HepG2 (cell line): Measurements from ENCODE around the gene PCDHGC5. TPM values are rescaled to one million over a fixed set of nuclear protein-coding genes. Genes with fewer than 3 reads are reported as not detected.
A peak's percentile ranks its signal among the peaks of the same experiment; 100 is the strongest.

Experiments
- CEBPG ChIP-seq: IDR thresholded peaks from 2 replicates; pipeline ENCODE4 v1.6.1; 2016
- MTF2 ChIP-seq: sonication (generic); formaldehyde crosslinking; IDR thresholded peaks from 2 replicates; pipeline ENCODE4 v1.5.0; 2020; ENCODE audit warnings: missing genetic modification reagents, borderline replicate concordance
- PHF21A ChIP-seq: sonication (generic); formaldehyde crosslinking; IDR thresholded peaks from 2 replicates; pipeline ENCODE4 v1.5.0; 2020; ENCODE audit warnings: mild to moderate bottlenecking, missing genetic modification reagents
- RFX3 ChIP-seq: IDR thresholded peaks from 2 replicates; pipeline ENCODE4 v1.6.1; 2016; ENCODE audit warnings: missing biosample characterization, missing genetic modification reagents
- SRSF4 ChIP-seq: fragments of 200-400 bp; formaldehyde crosslinking; IDR thresholded peaks from one replicate; pipeline ENCODE4 v1.6.1; 2018; ENCODE audit warnings: mild to moderate bottlenecking, low read depth, low read length, moderate library complexity; ENCODE audit not compliant: poor library complexity, severe bottlenecking
- SUZ12 ChIP-seq: fragments of 150-350 bp; IDR thresholded peaks from 2 replicates; pipeline ENCODE4 v1.6.1; 2014; ENCODE audit warnings: low read depth, low read length
- ZBTB8A ChIP-seq: sonication (generic); formaldehyde crosslinking; IDR thresholded peaks from 2 replicates; pipeline ENCODE4 v1.4.0; 2020; ENCODE audit warnings: mild to moderate bottlenecking, low read depth, missing genetic modification reagents, borderline replicate concordance
- ZFP36L1 ChIP-seq: sonication (generic); formaldehyde crosslinking; IDR thresholded peaks from 2 replicates; pipeline ENCODE4 v1.8.0; 2022; ENCODE audit warnings: mild to moderate bottlenecking, missing genetic modification reagents, moderate library complexity
- ZFP37 ChIP-seq: sonication (generic); formaldehyde crosslinking; IDR thresholded peaks from 2 replicates; pipeline ENCODE4 v1.4.0; 2020; ENCODE audit warnings: missing genetic modification reagents, borderline replicate concordance
- ZNF124 ChIP-seq: sonication (generic); formaldehyde crosslinking; IDR thresholded peaks from 2 replicates; pipeline ENCODE4 v1.4.0; 2020; ENCODE audit warnings: missing genetic modification reagents
- ZNF205 ChIP-seq: IDR thresholded peaks from 2 replicates; pipeline ENCODE4 v1.6.1; 2018; ENCODE audit warnings: missing biosample characterization, missing genetic modification reagents
- ZNF335 ChIP-seq: sonication (generic); formaldehyde crosslinking; IDR thresholded peaks from 2 replicates; pipeline ENCODE4 v1.4.0; 2020; ENCODE audit warnings: missing genetic modification reagents
- ZSCAN9 ChIP-seq: IDR thresholded peaks from 2 replicates; pipeline ENCODE4 v1.6.1; 2016; ENCODE audit warnings: borderline replicate concordance
- polyA plus RNA-seq, 8 experiments: library from polyadenylated mRNA; depleted of rRNA in 3 of 8; stranded (reverse) in 7 of 8; unstranded in 1 of 8; fragments of >200 nt; fragmentation: Illumina TruSeq in 4 of 8; extraction: Trizol in 4 of 8; gene quantifications; 2 replicates each; pipeline versions ENCODE4 v1.2.1 to v1.2.3, GENCODE V29; 2011 to 2016; ENCODE audit warnings: low read depth in 4 of 8, missing spikeins in 1 of 8, mixed read lengths in 1 of 8; ENCODE audit not compliant: insufficient read depth in 1 of 8
- total RNA-seq, 5 experiments: library from RNA; depleted of rRNA; stranded (reverse); fragments of >200 nt; fragmentation: Illumina TruSeq; extraction: Trizol; gene quantifications; 2 replicates each; pipeline ENCODE4 v1.2.3, GENCODE V29; 2016; ENCODE audit warnings: low read depth in 1 of 5
- TF ChIP-seq, protein P1 (sequence below): sonication (generic); formaldehyde crosslinking; IDR thresholded peaks from 2 replicates; pipeline ENCODE4 v1.5.0; 2020; ENCODE audit warnings: missing genetic modification reagents
- TF ChIP-seq, protein P2 (sequence below): IDR thresholded peaks from 2 replicates; pipeline ENCODE4 v1.6.1; 2016; ENCODE audit warnings: low read depth, missing genetic modification reagents, missing compliant biosample characterization
- TF ChIP-seq, protein P3 (sequence below): sonication (generic); formaldehyde crosslinking; IDR thresholded peaks from 2 replicates; pipeline ENCODE4 v1.8.0; 2022; ENCODE audit warnings: missing genetic modification reagents, mild to moderate bottlenecking, moderate library complexity, borderline replicate concordance
- TF ChIP-seq, protein P4 (sequence below): fragments of 450-650 bp; IDR thresholded peaks from 2 replicates; pipeline ENCODE4 v1.6.1; 2016

PCDHGC5 gene
- total and polyA plus RNA-seq, 2 of the 13 experiments (the other 11 are each of a cell fraction or from before 2014, with no cell fraction given) = 0.03 TPM; not detected in 1

DNA sequence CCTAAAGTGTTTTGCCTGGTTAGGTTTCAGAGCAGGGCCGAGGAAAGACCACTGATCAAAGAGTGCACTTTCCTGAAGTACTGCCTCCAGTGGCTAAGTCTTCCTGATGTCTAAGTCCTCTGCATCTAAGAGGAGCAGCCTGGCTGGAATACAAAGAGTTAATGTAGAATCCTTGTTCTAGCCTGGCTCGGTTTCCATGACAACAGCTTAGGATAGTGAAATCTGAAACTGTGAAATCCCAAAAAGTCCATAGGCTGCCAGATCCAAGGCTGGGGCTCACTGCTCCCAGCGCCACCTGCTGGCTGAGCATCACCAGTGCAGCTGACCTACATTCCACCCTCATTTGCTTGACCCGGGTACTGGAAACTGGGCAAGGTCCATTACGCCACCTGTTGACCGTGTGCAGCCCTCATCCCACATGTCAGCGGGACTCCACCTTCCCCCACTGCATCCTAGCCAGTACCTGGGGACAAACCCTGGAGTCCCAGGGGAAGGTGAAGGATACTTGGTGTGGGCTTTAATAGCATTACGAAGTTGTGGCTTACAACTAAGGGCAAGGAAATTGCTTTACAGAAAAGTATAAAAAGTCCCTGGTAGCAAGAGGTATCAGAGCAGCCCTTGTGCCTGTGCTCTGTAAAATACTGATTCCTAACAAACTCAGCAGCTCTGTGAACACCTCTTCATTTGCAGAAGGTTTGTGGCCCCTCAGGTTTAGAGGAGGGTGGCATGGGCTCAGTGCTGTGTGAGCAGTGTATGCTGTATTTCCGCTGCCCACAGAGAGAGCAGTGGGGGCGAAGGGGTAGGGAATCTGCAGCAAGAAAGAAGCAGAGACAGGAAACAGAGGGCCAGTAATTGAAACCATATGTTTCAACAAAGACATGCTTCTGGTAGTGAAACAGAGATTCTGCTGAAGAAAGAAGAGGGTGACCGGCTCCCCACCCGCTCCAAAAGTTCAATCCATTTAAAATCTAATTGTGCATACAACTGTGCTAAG, 36.0 kb downstream of the PCDHGC5 start (continued):
- TF ChIP-seq, protein P1, sequence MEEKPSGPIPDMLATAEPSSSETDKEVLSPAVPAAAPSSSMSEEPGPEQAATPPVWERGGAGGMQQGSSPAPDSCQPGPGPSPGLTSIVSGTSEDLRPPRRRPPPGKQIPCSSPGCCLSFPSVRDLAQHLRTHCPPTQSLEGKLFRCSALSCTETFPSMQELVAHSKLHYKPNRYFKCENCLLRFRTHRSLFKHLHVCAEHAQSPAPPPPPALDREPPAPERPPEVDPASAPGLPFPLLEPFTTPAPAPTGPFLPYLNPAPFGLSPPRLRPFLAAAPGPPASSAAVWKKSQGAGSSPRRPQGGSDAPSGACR = peak; percentile 30; the same call in 1 of the 2 replicates
- TF ChIP-seq ZNF205 (no peak), RFX3 (peak; percentile 65; the same call in 1 of the 2 replicates), ZFP37 (CRISPR knock-in tag) (no peak; the same call in 1 of the 2 replicates), MTF2 (CRISPR knock-in tag) (no peak), CEBPG (peak; percentile 62), ZNF335 (CRISPR knock-in tag) (no peak), ZSCAN9 (CRISPR knock-in tag) (0 out of 2 replicates have a peak, but pooled peaks have one; percentile 29), PHF21A (CRISPR knock-in tag) (peak; percentile 30; the same call in 1 of the 2 replicates), SRSF4 (no peak), ZNF124 (0 out of 2 replicates have a peak, but pooled peaks have one; percentile 33), SUZ12 (no peak), ZBTB8A (CRISPR knock-in tag) (no peak), ZFP36L1 (no peak)
- TF ChIP-seq, protein P2, sequence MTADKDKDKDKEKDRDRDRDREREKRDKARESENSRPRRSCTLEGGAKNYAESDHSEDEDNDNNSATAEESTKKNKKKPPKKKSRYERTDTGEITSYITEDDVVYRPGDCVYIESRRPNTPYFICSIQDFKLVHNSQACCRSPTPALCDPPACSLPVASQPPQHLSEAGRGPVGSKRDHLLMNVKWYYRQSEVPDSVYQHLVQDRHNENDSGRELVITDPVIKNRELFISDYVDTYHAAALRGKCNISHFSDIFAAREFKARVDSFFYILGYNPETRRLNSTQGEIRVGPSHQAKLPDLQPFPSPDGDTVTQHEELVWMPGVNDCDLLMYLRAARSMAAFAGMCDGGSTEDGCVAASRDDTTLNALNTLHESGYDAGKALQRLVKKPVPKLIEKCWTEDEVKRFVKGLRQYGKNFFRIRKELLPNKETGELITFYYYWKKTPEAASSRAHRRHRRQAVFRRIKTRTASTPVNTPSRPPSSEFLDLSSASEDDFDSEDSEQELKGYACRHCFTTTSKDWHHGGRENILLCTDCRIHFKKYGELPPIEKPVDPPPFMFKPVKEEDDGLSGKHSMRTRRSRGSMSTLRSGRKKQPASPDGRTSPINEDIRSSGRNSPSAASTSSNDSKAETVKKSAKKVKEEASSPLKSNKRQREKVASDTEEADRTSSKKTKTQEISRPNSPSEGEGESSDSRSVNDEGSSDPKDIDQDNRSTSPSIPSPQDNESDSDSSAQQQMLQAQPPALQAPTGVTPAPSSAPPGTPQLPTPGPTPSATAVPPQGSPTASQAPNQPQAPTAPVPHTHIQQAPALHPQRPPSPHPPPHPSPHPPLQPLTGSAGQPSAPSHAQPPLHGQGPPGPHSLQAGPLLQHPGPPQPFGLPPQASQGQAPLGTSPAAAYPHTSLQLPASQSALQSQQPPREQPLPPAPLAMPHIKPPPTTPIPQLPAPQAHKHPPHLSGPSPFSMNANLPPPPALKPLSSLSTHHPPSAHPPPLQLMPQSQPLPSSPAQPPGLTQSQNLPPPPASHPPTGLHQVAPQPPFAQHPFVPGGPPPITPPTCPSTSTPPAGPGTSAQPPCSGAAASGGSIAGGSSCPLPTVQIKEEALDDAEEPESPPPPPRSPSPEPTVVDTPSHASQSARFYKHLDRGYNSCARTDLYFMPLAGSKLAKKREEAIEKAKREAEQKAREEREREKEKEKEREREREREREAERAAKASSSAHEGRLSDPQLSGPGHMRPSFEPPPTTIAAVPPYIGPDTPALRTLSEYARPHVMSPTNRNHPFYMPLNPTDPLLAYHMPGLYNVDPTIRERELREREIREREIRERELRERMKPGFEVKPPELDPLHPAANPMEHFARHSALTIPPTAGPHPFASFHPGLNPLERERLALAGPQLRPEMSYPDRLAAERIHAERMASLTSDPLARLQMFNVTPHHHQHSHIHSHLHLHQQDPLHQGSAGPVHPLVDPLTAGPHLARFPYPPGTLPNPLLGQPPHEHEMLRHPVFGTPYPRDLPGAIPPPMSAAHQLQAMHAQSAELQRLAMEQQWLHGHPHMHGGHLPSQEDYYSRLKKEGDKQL (CRISPR knock-in tag) = no peak
- TF ChIP-seq, protein P3, sequence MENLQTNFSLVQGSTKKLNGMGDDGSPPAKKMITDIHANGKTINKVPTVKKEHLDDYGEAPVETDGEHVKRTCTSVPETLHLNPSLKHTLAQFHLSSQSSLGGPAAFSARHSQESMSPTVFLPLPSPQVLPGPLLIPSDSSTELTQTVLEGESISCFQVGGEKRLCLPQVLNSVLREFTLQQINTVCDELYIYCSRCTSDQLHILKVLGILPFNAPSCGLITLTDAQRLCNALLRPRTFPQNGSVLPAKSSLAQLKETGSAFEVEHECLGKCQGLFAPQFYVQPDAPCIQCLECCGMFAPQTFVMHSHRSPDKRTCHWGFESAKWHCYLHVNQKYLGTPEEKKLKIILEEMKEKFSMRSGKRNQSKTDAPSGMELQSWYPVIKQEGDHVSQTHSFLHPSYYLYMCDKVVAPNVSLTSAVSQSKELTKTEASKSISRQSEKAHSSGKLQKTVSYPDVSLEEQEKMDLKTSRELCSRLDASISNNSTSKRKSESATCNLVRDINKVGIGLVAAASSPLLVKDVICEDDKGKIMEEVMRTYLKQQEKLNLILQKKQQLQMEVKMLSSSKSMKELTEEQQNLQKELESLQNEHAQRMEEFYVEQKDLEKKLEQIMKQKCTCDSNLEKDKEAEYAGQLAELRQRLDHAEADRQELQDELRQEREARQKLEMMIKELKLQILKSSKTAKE (CRISPR knock-in tag) = no peak
- TF ChIP-seq, protein P4, sequence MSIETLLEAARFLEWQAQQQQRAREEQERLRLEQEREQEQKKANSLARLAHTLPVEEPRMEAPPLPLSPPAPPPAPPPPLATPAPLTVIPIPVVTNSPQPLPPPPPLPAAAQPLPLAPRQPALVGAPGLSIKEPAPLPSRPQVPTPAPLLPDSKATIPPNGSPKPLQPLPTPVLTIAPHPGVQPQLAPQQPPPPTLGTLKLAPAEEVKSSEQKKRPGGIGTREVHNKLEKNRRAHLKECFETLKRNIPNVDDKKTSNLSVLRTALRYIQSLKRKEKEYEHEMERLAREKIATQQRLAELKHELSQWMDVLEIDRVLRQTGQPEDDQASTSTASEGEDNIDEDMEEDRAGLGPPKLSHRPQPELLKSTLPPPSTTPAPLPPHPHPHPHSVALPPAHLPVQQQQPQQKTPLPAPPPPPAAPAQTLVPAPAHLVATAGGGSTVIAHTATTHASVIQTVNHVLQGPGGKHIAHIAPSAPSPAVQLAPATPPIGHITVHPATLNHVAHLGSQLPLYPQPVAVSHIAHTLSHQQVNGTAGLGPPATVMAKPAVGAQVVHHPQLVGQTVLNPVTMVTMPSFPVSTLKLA = no peak
